Stimulated activated CD8-positive, alpha-beta memory T cell treated with anti-CD3 and anti-CD28 coated beads, Interleukin-2, amount 100 ng/mL, for 48 hours (primary cell): ENCODE data around the gene VASN.

Experiments
- DNase-seq, 2 donors: peaks; one replicate each; pipeline ENCODE4 v3.0.0-alpha.2; 2020; ENCODE audit warnings: low read depth in 2 of 2

VASN gene

GRCh38 chr16:4372578-4373355 is 1.1 kb downstream of the VASN start:
- no peak for DNase-seq

DNA sequence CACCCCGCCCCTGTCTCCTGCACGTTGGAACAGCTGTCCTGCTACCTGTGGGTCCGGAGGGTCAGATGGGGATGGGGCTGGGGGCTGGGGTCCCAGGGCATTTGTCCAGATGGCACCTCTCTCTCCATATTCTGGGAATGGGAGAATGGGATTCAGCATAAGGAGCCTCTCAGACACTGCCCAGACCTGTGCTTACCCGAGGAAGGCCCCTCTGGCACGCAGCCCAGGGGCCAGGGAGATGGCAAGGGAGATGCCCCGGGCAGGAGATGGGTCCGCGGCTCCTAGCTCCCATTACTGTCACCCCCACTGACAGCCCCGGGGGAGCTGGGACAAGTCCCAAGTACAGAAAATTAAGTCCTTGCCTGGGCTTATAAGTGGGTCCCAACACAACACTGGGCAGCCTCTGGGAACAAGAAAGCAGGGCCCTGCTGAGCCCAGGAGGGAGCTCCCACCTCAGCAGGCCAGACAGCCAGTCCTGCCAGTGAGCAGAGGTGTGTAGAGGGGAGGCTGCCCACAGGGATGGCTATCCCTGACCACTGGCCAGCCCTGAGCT is 1.8 kb downstream of the VASN start:
- DNase-seq, result no peak

DNA sequence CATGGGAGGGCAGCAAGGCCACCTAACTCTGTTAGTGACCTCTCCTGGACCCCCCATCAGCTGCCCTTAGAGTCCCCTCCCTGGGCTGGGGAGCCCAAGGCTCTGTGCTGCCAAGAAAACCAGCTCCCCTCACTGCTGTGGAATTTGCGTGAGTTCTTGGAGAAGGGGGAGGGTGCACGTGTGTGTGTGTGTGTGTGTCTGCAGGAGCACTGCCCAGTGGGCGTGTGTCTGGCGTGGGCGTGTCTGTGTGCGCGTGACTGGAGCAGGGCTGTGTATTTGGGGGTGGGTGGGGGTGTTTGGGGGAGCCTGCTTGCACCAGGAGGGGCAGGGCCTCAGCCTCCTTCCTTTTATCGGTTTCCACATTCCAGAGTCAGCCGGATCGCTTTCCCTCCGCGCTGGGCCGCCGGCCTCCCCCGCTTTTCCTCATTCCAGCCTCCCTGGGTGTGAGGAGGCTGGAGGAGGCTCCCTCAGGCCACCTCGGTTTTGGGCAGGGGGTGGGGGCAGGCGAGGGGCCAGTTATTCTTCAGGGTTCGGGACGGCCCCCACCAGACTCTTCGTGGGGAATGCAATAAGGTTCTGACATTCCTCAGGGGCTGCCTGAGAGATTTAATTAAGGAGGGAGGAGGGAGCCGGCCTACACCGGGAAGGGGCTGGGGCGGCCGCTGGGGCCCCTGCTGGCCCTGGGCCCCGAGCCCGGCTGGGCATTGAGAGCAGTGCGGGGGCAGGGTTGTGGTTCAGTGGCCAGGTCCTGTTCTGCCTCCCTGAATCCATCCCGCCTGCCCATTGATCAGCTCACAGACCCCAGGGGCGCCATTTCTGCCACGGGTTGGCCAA is 2.5 kb downstream of the VASN start:
- DNase-seq, result no peak

DNA sequence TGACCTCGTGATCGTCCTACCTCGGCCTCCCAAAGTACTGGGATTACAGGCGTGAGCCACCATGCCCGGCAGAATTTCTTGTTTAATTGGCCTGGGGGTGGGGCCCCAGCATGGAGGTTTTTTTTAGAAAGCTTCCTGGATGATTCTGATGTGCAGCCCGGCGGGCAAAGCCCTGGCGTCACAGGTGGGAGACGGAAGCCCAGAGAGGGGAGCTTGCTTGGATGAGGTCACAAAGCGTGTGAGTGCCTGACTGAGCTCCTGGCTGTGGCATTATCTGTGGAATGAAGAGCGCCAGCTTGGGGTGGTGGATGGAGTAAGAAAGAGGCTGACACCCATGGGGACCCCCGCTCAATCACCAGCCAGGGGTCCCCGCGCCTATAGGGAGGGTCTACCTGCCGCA is 4.1 kb downstream of the VASN start:
- DNase-seq, result no peak

DNA sequence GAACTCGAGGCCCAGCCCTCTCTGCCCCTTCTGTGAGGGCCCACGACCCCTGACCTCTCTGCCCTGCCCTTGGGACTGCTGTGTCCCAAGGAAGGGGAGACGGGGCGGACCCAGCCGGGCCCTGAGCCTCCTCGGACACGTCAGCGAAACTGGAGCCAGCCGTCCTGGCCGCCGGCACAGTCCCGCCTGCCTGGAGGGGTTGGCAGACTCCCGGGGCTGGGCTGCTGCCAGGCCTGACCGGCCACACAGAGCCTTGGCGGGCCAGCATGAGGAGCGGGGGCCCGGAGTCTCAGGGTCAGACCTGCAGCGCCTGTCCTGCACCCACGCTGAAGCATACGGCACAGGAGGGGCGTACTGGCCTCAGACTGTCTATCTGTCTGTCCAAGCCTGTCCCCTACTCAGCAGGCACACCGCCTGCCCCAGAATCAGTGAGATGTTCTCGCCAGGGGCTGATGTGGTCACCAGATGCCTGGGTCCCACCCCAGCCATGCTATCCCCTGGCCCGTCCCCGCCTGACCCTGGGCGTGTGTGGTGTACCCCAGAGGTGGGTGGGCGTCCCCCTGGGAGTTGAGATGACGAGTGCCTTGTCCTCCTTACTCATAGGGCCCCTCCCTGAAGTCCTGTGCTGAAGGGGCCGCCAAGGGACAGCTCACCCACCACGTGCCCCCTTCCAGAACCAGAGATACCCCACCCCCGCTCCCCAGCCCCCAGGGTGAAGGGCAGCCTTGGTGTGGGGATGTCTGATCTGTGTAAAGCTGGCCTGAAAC is 4.7 kb downstream of the VASN start:
- DNase-seq, result no peak

GRCh38 chr16:4376893-4377572 is 5.4 kb downstream of the VASN start:
- DNase-seq, result no peak

- DNase-seq, result no peak
These were observed 6.0 kb downstream of the VASN start for GRCh38 chr16:4377573-4378154.

- no peak for DNase-seq
These were observed 6.6 kb downstream of the VASN start for GRCh38 chr16:4378161-4378666.

DNA sequence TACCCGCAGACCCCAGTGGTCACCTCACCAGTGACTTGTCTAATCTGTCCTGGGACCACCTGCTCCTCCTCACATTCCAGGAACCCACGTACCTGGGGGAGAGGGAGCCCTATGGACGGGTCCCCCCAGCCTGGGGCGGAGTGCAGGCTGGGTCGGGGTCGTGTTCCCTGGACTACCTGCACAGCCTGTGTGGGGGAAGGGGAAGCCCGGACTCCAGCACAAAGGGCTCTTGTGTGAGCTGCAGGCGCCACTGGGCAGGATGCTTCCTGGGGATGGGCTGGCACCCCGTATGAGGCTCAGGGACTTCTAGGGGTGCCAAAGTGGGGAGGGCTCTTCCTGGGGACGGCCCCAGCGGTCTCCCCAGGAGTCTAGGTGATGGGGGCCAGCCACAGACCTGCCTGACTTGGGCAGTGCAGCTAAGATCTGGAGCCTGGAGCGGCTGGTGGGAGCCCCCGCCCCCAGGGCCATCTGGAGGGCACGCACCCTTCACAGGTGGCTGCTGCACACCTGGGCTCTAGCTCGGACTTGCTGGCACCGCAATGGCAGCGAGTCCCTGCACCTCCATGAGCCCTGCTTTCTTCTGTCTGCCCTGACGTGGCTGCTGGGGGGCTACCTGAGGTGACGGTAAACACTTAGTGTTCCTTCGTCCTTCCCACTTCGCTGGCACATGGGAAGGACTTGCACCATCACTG is 7.5 kb downstream of the VASN start:
- DNase-seq, result no peak

DNA sequence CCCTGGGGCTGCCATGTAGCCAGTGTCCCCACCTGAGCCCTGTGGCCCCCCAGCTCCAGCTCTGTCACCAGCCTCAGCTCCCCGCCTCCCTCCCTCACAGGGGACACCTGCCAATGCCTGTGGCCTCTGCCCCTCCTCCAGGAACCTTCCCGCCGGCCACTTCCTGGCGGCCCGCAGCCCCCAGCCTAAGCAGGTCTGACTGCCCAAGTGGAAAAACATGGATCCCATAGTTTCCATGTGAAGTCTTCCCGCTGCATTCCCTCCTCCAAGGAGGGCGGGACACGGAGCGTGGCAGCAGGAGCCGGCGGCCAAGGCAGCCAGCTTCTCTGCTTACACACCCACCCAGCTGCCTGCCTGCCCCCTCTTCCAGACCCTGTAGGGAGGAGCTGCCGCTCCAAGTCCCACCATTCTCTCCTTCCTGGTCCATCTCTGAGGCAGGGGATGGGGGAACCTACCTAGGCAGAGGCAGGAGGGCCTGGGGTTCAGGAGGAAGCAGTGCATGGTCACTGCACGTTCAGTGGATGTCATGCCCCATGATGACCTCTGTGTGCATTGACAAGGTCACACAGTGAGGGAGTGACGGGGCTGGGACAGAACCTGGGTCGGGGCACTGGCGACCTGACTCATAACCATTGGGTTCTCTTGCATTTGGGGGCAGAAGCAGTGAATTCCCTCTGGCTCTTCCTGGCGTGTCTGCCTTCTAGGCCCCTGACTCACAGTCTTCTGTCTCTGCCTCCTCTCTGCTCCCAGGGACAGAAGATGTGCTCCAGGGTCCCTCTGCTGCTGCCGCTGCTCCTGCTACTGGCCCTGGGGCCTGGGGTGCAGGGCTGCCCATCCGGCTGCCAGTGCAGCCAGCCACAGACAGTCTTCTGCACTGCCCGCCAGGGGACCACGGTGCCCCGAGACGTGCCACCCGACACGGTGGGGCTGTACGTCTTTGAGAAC is 8.7 kb downstream of the VASN start:
- DNase-seq, result no peak

DNA sequence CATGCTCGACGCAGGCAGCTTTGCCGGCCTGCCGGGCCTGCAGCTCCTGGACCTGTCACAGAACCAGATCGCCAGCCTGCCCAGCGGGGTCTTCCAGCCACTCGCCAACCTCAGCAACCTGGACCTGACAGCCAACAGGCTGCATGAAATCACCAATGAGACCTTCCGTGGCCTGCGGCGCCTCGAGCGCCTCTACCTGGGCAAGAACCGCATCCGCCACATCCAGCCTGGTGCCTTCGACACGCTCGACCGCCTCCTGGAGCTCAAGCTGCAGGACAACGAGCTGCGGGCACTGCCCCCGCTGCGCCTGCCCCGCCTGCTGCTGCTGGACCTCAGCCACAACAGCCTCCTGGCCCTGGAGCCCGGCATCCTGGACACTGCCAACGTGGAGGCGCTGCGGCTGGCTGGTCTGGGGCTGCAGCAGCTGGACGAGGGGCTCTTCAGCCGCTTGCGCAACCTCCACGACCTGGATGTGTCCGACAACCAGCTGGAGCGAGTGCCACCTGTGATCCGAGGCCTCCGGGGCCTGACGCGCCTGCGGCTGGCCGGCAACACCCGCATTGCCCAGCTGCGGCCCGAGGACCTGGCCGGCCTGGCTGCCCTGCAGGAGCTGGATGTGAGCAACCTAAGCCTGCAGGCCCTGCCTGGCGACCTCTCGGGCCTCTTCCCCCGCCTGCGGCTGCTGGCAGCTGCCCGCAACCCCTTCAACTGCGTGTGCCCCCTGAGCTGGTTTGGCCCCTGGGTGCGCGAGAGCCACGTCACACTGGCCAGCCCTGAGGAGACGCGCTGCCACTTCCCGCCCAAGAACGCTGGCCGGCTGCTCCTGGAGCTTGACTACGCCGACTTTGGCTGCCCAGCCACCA is 9.7 kb downstream of the VASN start:
- DNase-seq, result no peak

DNA sequence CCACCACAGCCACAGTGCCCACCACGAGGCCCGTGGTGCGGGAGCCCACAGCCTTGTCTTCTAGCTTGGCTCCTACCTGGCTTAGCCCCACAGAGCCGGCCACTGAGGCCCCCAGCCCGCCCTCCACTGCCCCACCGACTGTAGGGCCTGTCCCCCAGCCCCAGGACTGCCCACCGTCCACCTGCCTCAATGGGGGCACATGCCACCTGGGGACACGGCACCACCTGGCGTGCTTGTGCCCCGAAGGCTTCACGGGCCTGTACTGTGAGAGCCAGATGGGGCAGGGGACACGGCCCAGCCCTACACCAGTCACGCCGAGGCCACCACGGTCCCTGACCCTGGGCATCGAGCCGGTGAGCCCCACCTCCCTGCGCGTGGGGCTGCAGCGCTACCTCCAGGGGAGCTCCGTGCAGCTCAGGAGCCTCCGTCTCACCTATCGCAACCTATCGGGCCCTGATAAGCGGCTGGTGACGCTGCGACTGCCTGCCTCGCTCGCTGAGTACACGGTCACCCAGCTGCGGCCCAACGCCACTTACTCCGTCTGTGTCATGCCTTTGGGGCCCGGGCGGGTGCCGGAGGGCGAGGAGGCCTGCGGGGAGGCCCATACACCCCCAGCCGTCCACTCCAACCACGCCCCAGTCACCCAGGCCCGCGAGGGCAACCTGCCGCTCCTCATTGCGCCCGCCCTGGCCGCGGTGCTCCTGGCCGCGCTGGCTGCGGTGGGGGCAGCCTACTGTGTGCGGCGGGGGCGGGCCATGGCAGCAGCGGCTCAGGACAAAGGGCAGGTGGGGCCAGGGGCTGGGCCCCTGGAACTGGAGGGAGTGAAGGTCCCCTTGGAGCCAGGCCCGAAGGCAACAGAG is 10.5 kb downstream of the VASN start:
- no peak for DNase-seq

DNA sequence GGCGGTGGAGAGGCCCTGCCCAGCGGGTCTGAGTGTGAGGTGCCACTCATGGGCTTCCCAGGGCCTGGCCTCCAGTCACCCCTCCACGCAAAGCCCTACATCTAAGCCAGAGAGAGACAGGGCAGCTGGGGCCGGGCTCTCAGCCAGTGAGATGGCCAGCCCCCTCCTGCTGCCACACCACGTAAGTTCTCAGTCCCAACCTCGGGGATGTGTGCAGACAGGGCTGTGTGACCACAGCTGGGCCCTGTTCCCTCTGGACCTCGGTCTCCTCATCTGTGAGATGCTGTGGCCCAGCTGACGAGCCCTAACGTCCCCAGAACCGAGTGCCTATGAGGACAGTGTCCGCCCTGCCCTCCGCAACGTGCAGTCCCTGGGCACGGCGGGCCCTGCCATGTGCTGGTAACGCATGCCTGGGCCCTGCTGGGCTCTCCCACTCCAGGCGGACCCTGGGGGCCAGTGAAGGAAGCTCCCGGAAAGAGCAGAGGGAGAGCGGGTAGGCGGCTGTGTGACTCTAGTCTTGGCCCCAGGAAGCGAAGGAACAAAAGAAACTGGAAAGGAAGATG is 11.2 kb downstream of the VASN start:
- no peak for DNase-seq

GRCh38 chr16:4383591-4384444 is 12.2 kb downstream of the VASN start:
- no peak for DNase-seq

DNA sequence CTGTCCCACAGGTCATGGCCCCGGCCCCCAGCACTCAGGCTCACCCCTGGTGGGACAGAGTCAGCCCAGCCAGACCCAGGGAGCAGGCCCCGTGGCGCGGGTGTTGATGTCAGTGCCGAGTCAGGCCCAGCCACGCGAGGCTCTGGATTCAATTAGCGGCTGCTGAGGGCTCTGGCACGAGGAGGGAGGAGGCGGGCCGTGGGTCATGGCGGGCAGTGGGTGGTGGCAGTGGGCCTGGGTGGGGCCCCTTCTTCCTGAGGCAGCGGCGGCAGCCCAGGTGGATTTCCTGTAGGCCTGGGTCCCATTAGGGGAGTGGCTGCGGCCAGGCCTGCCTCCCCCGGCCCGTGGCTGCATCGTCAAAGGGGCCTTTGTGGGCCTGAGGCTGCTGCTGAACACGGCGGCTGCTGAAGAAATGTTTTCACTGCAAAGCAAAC is 12.9 kb downstream of the VASN start:
- DNase-seq, result no peak
